Cardiac muscle cell (in vitro differentiated cells and primary cell): ENCODE data around the gene CR2. TPM values are rescaled to one million over a fixed set of nuclear protein-coding genes. Genes with fewer than 3 reads are reported as not detected.

Experiments
- DNase-seq, 2 donors: peaks; one replicate each; pipeline versions ENCODE4 v3.0.0 to v3.0.0-alpha.2; 2010 to 2017; ENCODE audit warnings: low read depth in 1 of 2, low spot score in 1 of 2
- H3K27ac ChIP-seq: fragments of 200-600 bp; sonication (generic); 2 replicates; pipeline ENCODE4 v1.5.1; 2016
- H3K27me3 ChIP-seq: fragments of 200-600 bp; sonication (generic); 2 replicates; pipeline ENCODE4 v1.6.0; 2016; ENCODE audit warnings: control low read depth
- H3K36me3 ChIP-seq: fragments of 200-600 bp; sonication (generic); 2 replicates; pipeline ENCODE4 v1.5.1; 2016; ENCODE audit warnings: control low read depth
- H3K4me1 ChIP-seq: fragments of 200-600 bp; sonication (generic); 2 replicates; pipeline ENCODE4 v1.8.1; 2017; ENCODE audit warnings: low read depth, mild to moderate bottlenecking, mixed run types
- H3K4me3 ChIP-seq: fragments of 200-600 bp; sonication (generic); 2 replicates; pipeline ENCODE4 v1.5.1; 2016; ENCODE audit warnings: mild to moderate bottlenecking
- H3K9me3 ChIP-seq: fragments of 200-600 bp; sonication (generic); 2 replicates; pipeline ENCODE4 v1.5.1; 2017; ENCODE audit warnings: low read depth, mild to moderate bottlenecking, control low read depth
- polyA plus RNA-seq: library from polyadenylated mRNA; unstranded; fragments of >200 nt; fragmentation: Nextera tagmentation; extraction: Ambion mirVana; gene quantifications from 2 replicates; pipeline ENCODE4 v1.2.1, GENCODE V29; 2016
- total RNA-seq: library from RNA; depleted of rRNA; stranded (reverse); fragments of >200 nt; gene quantifications from 2 replicates; pipeline ENCODE4 v1.2.3, GENCODE V29; 2016
- TF ChIP-seq, protein P1 (sequence below): IDR thresholded peaks from 2 replicates; pipeline ENCODE4 v1.5.1; 2012; ENCODE audit warnings: low read depth, mild to moderate bottlenecking, low read length

The CR2 gene
- total and polyA plus RNA-seq, 2 experiments from 2014 or later = not detected

DNA sequence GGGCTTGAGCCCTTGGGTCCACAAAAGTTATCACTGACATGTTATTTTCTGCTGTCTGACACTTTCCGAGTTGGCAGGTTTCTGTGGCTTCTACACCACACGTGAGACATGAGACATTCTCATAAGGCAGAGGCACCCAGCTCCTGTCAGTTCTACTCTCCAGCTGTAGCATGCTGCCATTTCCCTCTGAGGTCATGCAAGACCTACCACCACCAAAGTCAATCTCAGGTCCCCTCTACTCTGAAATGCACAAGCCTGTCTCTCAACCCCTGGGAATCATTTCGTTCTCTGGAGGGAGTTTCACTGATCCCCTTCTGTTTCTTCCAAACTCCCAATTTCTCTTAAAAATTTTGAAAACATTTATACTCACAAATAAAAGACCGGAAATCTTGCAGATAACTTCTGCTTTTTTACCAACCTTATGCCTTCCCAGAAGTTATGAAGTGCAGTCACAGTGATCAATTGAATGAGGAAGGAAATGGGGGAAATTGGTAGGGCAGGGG, 39.5 kb upstream of the CR2 start:
- no peak for DNase-seq
- Histone ChIP-seq H3K4me1 (no peaks in the 10 kb centered on the region), H3K27me3 (no peaks in the 10 kb centered on the region), H3K4me3 (no peak overlapping the region), H3K9me3 (no peaks in the 10 kb centered on the region), H3K36me3 (no peaks in the 10 kb centered on the region), H3K27ac (no peak overlapping the region)
- TF ChIP-seq, protein P1, sequence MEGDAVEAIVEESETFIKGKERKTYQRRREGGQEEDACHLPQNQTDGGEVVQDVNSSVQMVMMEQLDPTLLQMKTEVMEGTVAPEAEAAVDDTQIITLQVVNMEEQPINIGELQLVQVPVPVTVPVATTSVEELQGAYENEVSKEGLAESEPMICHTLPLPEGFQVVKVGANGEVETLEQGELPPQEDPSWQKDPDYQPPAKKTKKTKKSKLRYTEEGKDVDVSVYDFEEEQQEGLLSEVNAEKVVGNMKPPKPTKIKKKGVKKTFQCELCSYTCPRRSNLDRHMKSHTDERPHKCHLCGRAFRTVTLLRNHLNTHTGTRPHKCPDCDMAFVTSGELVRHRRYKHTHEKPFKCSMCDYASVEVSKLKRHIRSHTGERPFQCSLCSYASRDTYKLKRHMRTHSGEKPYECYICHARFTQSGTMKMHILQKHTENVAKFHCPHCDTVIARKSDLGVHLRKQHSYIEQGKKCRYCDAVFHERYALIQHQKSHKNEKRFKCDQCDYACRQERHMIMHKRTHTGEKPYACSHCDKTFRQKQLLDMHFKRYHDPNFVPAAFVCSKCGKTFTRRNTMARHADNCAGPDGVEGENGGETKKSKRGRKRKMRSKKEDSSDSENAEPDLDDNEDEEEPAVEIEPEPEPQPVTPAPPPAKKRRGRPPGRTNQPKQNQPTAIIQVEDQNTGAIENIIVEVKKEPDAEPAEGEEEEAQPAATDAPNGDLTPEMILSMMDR = no peak

DNA sequence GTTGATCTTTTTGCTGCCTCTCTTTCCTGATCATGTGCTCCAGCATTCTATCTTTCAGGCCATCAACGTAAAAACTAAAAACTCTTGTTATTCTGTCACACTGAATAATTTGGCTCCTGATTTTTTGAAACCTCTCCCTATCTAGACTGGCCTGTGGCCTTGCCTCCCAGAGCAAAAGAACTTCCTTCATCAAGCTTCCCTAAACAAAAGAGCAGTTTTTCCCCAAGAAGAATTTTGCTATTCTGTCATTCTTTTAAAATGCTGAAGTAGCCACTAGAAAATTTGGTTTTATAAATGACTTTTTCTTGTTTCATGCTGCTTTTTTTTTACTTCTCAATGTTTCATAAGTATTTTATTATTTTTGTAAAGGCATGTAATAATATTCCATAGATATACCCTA, 37.1 kb upstream of the CR2 start:
- H3K36me3 ChIP-seq = no peaks in the 10 kb centered on the region
- H3K27ac ChIP-seq = no peak overlapping the region
- TF ChIP-seq, protein P1 = no peak
- H3K4me3 ChIP-seq = no peak overlapping the region
- no peaks in the 10 kb centered on the region for H3K27me3 ChIP-seq
- H3K4me1 ChIP-seq = no peaks in the 10 kb centered on the region
- DNase-seq = no peak
- H3K9me3 ChIP-seq = no peaks in the 10 kb centered on the region

DNA sequence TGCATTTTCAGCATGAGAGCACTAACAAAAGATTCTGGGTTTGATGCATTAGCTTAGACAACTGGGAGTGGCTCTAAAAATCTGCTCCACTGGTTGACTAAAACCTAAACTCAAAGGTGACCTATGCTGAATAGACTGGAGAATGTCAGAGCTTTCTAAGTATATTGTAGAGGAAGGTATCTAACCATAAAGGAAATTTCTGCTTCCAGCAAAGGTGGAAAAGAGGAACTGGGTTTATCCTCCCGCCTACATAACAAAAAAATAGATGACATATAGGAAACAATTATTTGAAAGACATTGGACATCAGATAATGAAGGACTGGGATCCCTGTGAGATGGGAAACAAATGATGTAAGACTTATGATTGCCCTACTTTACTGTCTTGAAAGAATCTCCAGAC, 35.8 kb upstream of the CR2 start:
- Histone ChIP-seq H3K27ac (no peak overlapping the region), H3K36me3 (no peaks in the 10 kb centered on the region), H3K4me3 (no peak overlapping the region), H3K4me1 (no peaks in the 10 kb centered on the region), H3K9me3 (no peaks in the 10 kb centered on the region), H3K27me3 (peaks cover 1% of the 10 kb centered on the region)
- DNase-seq = no peak
- TF ChIP-seq, protein P1 = no peak

DNA sequence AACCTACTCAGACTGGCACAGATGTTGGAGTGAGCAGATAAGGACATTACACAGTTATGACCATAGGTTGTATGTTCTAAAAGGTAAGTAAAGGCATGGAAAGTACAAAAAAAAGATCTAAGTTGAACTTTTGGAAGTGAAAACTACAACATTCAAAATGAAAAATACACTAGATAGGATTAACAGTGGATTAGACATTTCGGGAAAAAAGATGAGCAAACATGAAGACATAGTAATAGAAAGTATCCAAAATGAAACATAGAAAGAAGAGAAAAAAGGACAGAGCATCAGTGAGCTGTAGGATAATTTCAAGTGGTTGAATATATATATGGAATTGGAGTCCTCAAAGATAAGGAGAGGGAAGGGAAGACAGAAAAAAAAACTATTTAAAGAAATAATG, 34.0 kb upstream of the CR2 start:
- no peaks in the 10 kb centered on the region for H3K36me3 ChIP-seq
- no peak overlapping the region for H3K4me3 ChIP-seq

DNA sequence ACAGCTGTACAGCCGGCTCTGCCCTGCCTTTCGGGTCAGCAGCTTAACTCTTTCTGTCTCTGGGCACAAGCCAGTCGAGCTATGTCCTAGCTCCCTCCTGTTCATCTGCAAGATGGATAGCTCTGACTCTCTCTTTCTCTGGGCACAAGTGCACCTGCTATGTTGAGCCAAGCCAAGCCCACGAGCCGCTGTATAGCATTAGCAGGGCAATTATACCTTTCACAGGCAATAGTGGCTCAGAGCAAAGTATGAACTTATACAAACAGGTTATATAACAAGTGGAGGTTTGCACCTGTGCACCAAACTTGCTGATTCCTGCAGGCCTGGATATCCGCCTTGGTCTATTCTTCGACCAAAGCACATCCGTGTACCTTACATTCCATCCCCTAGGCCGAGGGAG, 33.0 kb upstream of the CR2 start:
- Histone ChIP-seq H3K4me3 (no peak overlapping the region), H3K36me3 (no peaks in the 10 kb centered on the region), H3K27ac (no peak overlapping the region), H3K27me3 (peaks cover 8% of the 10 kb centered on the region), H3K4me1 (no peaks in the 10 kb centered on the region), H3K9me3 (no peaks in the 10 kb centered on the region)
- TF ChIP-seq, protein P1 = no peak
- no peak for DNase-seq

More for the DNA sequence above, 34.0 kb upstream of the CR2 start:
- Histone ChIP-seq H3K4me1 (no peaks in the 10 kb centered on the region), H3K9me3 (no peaks in the 10 kb centered on the region), H3K27ac (no peak overlapping the region), H3K27me3 (peaks cover 8% of the 10 kb centered on the region)
- DNase-seq = no peak
- TF ChIP-seq, protein P1 = no peak
